ENCODE measurements around the gene SLC22A31.

The SLC22A31 gene

DNA sequence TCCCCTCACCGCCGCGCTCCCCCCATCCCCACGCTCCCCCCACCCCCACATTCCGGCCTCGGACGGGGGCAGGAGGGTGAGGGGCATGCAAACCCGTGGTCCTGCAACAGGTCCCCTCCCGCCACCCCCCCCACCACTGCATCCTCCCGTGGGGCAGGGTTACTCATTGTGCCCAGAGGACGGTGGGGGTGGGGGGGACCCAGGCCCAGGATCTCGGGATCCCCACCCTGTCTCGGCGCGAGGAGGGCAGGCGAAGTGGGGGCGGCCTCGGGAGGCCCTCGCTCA lies 8.5 kb downstream of the SLC22A31 start:
- no peak for TF ChIP-seq GATA3 (IDR thresholded peaks at IDR 0.05; ENCODE audit: low read depth, low read length)
- TF ChIP-seq GATA2 (IDR thresholded peaks at IDR 0.05; ENCODE audit: low read depth, low read length): no peak

- TF ChIP-seq GATA3 (IDR thresholded peaks at IDR 0.05; ENCODE audit: low read depth, low read length) (no peak), GATA2 (IDR thresholded peaks at IDR 0.05; ENCODE audit: low read depth, low read length) (no peak)
Observed at GRCh38 chr16:89191033-89191900, 9.1 kb downstream of the SLC22A31 start.

- no peak for TF ChIP-seq GATA3 (IDR thresholded peaks at IDR 0.05; ENCODE audit: low read depth, low read length)
- TF ChIP-seq GATA2 (IDR thresholded peaks at IDR 0.05; ENCODE audit: low read depth, low read length): no peak
Observed at GRCh38 chr16:89190150-89190958, 10.0 kb downstream of the SLC22A31 start.

- TF ChIP-seq GATA3 (IDR thresholded peaks at IDR 0.05; ENCODE audit: low read depth, low read length) (no peak), GATA2 (IDR thresholded peaks at IDR 0.05; ENCODE audit: low read depth, low read length) (no peak)
Observed at GRCh38 chr16:89189358-89190025, 10.8 kb downstream of the SLC22A31 start.

DNA sequence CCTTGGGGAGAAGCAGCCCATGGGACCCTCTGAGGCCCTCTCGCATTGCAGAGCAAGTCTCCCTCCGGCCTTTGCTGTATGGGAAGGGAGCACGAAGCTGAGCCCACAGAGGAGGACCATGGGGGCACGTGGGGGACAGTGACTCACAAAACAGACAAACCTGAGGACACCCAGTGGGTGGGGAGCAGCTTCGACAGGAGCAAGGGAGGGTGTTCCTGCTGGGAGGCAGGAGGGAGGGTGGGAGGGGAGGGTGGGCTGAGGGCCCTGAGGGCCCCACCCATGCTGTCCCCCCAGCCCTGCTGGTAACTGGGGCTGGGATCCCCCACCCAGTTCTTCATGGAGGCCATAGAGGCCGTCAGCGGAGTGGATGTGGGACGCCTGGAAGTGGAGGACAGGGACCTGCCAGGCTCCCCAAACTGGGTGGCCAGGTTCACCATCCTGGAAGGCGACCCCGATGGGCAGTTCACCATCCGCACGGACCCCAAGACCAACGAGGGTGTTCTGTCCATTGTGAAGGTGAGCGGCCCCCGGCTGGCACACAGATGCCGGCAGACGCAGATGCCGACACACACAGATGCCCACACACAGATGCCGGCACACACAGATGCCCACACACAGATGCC lies 12.5 kb downstream of the SLC22A31 start:
- no peak for TF ChIP-seq GATA3 (IDR thresholded peaks at IDR 0.05; ENCODE audit: low read depth, low read length)
- TF ChIP-seq GATA2 (IDR thresholded peaks at IDR 0.05; ENCODE audit: low read depth, low read length): no peak

- no peak for TF ChIP-seq GATA3 (IDR thresholded peaks at IDR 0.05; ENCODE audit: low read depth, low read length)
Observed at GRCh38 chr16:89187032-89187769, 13.1 kb downstream of the SLC22A31 start.

DNA sequence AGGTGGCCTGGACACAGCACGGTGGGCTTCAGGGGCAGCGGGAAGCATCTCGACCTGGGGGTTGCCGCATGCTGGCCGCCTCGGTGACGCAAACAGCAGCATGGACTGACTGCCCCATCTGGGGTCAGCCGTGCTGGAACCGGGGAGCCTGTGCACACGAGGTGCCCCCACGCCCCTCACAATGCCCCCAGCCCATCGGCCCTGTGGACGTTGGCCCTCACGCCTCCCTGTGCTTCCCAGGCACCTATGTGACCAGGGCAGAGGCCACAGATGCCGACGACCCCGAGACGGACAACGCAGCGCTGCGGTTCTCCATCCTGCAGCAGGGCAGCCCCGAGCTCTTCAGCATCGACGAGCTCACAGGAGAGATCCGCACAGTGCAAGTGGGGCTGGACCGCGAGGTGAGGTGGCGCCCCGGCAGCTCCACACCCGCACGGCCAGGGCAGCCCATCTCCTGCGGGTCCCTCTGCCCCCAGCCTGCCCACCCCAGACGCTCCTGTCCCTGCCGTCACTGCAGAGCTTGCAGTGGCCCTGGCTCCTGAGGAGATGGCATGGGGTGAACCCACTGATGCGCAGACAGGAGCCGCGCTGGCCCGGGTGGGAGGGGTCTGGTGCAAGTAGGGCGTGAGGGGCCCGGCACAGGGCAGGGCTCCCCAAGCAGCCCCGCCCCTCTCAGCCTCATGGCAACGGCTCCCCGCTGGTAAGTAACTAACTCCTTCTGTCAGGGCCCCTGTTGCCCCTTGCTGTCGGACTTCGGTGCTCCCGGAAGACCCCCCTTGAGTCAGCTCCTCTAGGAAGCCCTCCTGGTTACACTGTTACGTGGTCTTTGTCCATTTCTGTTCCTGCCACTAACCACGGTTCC lies 15.2 kb downstream of the SLC22A31 start:
- no peak for TF ChIP-seq GATA3 (IDR thresholded peaks at IDR 0.05; ENCODE audit: low read depth, low read length)
- TF ChIP-seq GATA2 (IDR thresholded peaks at IDR 0.05; ENCODE audit: low read depth, low read length): no peak

DNA sequence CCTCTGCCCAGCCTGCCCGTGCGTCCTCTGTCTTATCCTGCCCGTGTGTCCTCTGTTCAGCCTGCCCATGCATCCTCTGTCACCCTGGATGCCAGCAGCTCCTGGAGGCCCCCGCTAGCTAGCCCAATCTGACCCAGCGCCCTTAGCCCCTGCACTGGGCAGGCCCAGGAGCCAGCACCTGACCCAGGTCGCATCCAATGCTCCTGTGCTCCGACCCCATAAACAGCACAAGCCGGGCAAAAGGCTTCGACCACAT lies 15.7 kb downstream of the SLC22A31 start:
- TF ChIP-seq GATA2 (IDR thresholded peaks at IDR 0.05; ENCODE audit: low read depth, low read length): no peak
- TF ChIP-seq GATA3 (IDR thresholded peaks at IDR 0.05; ENCODE audit: low read depth, low read length): no peak

DNA sequence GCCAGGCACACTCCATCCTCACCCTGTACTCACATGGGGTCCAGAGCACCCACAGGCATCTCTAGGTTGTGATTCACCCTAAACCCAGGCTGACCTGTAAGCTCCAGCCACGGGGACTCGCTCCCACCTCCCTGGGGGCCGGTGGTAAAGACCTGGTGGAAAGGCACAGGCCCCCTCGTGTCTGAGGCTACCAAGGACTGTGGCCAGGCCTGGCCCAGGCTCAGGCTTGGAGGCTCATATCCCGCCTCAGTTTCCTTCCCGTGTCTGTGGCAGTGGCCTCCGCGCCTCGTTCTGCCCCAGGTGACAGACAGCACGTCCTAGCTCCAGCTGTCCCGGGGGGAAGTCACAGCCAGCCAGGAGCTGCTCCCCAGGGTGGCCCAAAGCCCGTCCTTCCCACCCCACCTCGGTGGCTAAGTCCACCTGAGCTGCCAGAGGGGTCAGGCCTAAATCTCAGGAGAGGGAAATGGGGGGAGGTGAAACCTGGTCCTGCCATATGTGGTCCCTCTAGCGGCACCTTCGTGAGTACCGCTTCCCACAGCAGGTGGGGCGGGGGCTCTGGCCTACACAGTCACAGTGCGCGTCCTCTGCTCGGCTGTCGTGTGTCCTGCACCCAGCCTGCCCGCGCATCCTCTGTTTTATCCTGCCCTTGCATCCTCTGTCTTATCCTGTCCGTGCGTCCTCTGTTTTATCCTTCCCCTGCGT lies 16.2 kb downstream of the SLC22A31 start:
- TF ChIP-seq GATA2 (IDR thresholded peaks at IDR 0.05; ENCODE audit: low read depth, low read length) (no peak), GATA3 (IDR thresholded peaks at IDR 0.05; ENCODE audit: low read depth, low read length) (no peak)

DNA sequence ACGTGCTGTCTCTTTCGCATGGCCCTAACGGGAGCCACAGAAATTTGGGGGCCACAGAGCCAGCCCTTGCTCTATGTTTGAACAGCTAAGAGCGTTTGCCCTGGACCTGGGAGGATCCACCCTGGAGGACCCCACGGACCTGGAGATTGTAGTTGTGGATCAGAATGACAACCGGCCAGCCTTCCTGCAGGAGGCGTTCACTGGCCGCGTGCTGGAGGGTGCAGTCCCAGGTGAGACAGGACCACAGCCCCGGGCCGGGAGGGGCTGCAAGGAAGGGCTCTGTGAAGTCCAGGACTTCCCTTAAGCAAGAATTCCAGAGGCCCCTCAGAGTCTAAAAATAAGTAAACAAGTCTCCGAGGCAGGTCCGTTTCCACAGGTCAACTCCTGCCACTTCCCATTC lies 16.9 kb downstream of the SLC22A31 start:
- no peak for TF ChIP-seq GATA3 (IDR thresholded peaks at IDR 0.05; ENCODE audit: low read depth, low read length)
- TF ChIP-seq GATA2 (IDR thresholded peaks at IDR 0.05; ENCODE audit: low read depth, low read length): no peak

- no peak for TF ChIP-seq GATA3 (IDR thresholded peaks at IDR 0.05; ENCODE audit: low read depth, low read length)
- TF ChIP-seq GATA2 (IDR thresholded peaks at IDR 0.05; ENCODE audit: low read depth, low read length): no peak
Observed at GRCh38 chr16:89179656-89180315, 20.6 kb downstream of the SLC22A31 start.

DNA sequence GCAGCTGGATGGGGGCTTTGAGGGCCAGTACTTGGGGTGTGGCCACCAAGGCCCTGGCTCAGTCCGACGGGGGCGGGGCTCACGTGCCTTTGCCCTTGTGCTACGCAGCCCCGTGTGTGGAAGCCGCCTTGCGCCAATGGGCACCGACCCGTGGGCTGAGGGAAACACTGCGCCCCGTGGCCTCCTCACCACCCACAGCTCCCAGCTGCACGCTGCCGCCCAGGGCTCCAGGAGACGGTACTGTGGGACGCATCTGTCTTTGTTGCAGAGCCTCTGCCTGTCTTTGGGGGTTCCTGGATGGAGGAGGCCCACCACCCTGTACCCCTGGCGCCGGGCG lies 21.2 kb downstream of the SLC22A31 start:
- no peak for TF ChIP-seq GATA2 (IDR thresholded peaks at IDR 0.05; ENCODE audit: low read depth, low read length)
- TF ChIP-seq GATA3 (IDR thresholded peaks at IDR 0.05; ENCODE audit: low read depth, low read length): no peak

Data from SH-SY5Y (cell line).